ENCODE measurements around the gene ALK.
A peak's percentile ranks its signal among the peaks of the same experiment; 100 is the strongest.

Gene ALK

DNA sequence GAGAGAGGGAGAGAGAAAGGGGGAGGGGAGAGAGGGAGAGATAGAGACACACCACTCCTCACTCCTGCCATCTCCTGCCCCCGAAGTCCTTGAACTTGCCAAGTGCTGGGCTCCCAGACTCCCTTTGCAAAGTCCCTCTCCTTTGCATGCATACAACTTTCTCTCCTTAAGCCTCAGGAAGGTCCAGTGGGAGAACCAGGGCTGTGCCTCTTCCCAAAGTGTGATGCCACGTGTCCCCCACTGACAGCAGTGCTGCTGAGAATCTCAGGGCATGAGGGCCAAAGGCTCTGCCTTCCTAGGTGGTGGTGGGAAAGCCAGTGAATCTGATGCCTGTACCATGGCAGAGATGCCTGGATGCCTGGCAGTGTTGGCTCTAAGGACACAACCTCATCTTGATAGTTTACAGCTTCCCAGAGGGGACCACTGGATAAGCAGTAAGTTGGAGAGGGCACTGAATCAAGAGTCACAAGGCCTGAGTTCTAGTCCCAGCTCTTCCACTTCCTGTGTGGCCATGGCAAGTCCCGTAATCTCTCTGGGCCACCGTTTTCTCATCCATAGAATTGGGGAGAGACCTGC is 702.7 kb downstream of the ALK start:
- no peak for DNase-seq (ENCODE audit: extremely low read depth in 1 of 2, low read depth in 1 of 2)

- no peak for DNase-seq (ENCODE audit: extremely low read depth in 1 of 2, low read depth in 1 of 2)
These were observed 703.3 kb downstream of the ALK start for GRCh38 chr2:29218071-29218470.

DNA sequence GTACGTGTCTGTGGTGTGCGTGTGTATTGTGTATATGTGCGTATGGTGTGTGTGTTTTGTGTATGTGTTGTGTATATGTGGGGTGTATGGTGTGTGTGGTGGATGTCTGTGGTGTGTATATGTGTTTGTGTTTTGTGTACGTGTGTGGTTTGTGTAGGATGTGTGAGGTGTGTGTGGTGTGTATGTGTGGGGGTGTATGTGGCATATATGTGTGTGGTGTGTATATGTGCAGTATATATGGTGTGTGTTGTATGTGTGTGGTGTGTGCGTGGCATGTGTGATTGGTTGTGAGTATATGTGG is 704.8 kb downstream of the ALK start:
- no peak for DNase-seq (ENCODE audit: extremely low read depth in 1 of 2, low read depth in 1 of 2)

- no peak for DNase-seq (ENCODE audit: extremely low read depth in 1 of 2, low read depth in 1 of 2)
These were observed 705.4 kb downstream of the ALK start for GRCh38 chr2:29215739-29216608.

DNA sequence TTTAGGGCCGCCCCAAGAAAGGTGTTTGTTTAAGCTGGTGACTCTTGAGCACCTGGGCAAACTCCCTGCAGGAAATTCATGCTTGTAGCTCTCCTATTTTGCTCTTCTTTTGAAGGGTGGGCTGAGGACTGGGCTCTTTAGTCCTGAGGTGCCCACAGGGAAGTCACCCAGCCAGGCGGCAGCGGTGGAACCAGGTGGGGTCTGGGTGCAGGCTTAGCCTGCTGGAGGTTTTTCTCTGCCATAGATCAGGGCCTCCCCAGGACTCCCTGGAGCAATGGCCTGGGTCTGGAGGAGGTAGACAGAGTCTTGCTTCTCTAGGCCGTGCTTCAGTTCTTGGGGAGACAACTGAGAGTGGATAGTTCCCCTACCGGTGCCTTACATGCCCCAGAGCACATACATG is 706.3 kb downstream of the ALK start:
- no peak for DNase-seq (ENCODE audit: extremely low read depth in 1 of 2, low read depth in 1 of 2)

DNA sequence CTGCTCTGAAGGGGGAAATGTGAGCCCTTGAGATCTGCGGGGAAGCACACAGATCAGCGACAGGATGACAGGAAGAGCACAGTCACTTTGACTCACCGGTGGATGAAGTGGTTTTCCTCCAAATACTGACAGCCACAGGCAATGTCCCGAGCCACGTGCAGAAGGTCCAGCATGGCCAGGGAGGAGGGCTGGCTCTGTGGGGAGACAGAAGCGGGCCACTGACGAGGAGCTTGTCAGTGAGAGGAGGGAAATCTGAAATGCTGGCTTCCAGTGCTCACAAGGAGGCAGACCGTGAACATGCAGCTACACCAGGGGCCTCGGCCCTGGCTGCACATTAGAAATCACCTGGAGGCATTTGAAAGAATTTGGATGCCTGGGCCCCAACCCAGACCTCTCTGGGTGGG is 707.5 kb downstream of the ALK start:
- DNase-seq (ENCODE audit: extremely low read depth in 1 of 2, low read depth in 1 of 2), result no peak

DNA sequence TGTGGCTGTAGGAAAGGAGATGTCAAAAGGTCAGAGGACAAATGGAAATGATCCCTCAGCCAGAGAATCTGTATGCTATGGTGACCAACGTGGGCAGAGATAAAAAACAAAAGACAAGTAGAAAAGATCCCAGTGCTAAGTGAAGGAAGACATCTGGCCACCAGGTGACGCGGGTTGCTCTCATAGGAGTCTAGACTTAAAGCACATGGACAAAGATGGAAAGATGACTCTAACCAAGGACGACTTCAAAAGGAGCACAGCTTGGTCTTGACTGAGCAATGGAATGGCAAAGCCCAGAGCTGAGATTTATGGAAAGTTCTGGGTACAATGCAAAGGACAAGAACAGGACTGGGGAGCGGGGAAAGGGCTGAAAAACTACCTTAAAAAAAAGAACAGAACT is 709.4 kb downstream of the ALK start:
- DNase-seq (ENCODE audit: extremely low read depth in 1 of 2, low read depth in 1 of 2), result no peak

DNA sequence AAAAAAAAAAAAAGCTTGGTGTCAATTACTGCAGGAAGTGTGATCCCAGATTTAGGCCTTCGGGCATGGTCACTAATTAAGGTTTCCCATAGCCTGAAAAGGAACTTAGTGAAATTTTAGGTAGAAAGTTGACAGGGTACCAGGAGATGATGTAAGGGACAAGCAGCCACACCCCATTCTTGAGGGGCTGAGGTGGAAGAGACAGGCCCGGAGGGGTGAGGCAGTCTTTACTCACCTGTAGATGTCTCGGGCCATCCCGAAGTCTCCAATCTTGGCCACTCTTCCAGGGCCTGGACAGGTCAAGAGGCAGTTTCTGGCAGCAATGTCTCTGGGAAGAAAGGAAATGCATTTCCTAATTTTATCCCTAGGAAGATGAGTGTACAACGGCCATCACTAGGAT is 711.8 kb downstream of the ALK start:
- no peak for DNase-seq (ENCODE audit: extremely low read depth in 1 of 2, low read depth in 1 of 2)

DNA sequence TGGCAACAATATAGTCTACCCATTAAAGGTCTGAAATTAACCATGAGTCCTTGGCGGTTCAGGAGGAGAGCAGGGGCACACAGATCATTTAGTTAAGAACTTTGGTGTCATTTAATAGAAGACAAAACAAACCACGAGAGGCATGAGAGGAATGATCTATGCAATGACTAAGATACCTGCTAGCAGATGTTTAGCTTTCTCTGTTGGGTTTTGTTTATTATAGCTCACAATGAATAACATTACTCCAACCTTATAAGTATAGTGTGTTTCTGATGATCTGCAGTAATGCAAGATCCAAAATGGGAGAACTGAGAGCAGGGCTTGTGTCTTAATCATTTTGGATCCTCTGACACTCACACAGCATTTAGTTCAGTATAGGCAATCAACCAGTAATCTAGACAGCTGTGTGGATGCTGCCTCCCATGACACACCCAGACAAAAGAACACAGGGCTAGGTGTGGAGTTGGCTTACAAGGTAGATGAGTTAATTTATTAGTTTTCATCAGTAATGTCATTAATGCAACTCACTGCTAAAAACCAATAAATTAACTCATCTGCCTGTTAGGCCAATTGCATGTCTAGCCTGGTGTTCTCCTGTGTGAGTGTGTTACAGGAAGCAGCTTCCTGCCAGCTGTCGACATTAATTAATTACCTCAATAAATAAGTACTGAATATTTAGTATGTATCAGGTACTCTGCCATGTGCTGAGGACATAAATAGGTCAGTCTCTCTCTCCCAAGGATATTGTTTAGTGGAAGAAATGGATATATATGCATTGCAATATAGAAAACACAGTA is 713.8 kb downstream of the ALK start:
- DNase-seq (ENCODE audit: extremely low read depth in 1 of 2, low read depth in 1 of 2), result no peak

GRCh38 chr2:29206941-29207340 is 714.4 kb downstream of the ALK start:
- DNase-seq (ENCODE audit: extremely low read depth in 1 of 2, low read depth in 1 of 2), result no peak

DNA sequence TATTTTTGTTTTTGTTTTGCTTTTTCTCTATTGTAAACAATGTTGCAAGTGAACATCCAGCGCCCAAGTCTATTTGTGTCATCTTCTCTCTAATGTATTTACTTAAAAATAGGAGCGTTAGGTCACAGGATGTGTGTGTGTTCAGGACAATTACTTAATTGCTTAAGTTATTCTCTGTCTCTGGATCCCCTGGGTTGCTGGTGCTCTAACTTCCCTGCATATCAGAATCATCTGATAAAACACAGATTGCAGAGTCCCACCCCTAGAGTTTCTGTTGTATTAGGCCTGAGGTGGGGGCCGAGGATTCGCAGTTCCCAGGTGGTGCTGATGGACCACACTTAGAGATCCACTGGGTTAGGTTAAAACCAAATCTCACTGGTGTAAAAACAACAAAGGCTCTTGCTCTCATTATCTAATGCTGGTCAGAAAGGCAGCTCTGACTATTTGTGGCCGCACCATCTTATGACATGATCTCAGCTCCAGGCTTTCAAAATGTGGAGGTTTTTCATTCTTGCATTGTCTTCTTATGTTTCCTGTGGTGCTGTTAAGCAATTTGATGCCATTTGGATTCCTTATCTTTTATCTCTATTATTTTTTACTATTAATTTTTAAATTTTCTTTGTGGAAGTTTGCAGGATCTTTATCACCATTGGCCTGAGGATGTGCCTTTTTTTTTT is 718.4 kb downstream of the ALK start:
- no peak for DNase-seq (ENCODE audit: extremely low read depth in 1 of 2, low read depth in 1 of 2)

GRCh38 chr2:29201979-29202378 is 719.4 kb downstream of the ALK start:
- no peak for DNase-seq (ENCODE audit: extremely low read depth in 1 of 2, low read depth in 1 of 2)

DNA sequence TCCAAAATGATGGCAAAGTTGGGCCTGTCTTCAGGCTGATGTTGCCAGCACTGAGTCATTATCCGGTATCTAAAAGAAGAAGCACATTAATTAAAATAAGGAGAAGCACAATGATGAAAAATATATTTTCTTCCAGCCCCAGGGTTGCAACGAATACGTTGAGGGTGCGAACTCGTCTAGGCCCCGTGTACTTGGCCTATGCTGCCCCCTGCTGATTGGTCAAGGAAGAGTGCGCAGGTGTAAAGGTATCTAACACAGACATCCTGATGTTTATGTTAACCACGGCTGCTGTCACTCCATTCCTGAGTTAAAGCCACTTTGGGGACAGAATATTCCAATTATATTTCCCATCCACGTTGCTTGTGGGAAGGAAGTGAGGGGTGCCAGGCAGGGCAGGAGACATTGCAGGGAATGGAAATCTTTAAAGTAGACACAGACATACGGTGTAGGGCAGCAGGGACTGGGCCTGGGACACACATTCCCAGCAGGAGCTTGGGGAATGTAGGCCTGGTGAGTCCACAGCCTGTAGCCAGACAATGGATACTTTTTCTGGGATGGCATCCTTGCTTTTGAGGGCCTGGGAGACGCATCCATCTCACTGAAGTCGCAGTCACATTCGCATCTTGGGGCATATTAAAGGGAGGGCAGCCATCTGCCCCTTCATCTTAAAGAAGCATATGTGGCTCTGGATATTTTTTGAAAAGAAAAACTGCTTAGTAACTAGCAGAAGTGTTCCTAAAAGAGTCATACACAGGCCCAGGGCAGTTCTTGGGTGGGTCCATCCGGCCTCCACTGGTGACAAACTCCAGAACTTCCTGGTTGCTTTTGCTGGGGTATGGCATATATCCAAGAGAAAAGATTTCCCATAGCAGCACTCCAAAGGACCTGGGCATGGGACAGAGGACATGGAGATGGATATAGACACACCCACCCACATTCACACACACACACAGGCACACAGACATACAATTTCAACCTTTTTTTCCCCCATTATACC is 724.3 kb downstream of the ALK start:
- peak; percentile 23 to 62 for DNase-seq (ENCODE audit: extremely low read depth in 1 of 2, low read depth in 1 of 2)

GRCh38 chr2:29195796-29196195 is 725.6 kb downstream of the ALK start:
- no peak for DNase-seq (ENCODE audit: extremely low read depth in 1 of 2, low read depth in 1 of 2)

- no peak for DNase-seq (ENCODE audit: extremely low read depth in 1 of 2, low read depth in 1 of 2)
These were observed 727.7 kb downstream of the ALK start for GRCh38 chr2:29193681-29194080.

- DNase-seq (ENCODE audit: extremely low read depth in 1 of 2, low read depth in 1 of 2), result no peak
These were observed 728.3 kb downstream of the ALK start for GRCh38 chr2:29193111-29193510.

- DNase-seq (ENCODE audit: extremely low read depth in 1 of 2, low read depth in 1 of 2), result no peak
These were observed 728.9 kb downstream of the ALK start for GRCh38 chr2:29192526-29192925.

DNA sequence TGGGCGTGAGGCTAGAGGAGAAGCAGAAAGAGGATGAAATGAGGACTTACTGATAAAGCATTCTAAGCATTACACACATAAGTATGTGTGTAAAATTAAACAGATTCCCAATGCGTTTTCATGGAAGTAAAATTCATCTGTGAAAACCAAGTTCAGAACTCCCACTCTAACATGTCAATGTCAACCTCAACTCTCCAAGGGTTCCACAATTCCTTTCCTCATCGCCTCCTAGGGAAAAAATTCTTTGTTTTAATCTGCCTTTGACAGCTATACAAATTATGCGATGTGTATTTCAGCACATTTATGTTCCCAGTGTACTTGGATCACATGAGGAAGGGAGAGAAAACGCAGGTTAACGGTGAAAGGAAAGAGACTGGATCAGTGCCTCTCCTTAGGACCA is 729.6 kb downstream of the ALK start:
- no peak for DNase-seq (ENCODE audit: extremely low read depth in 1 of 2, low read depth in 1 of 2)

GRCh38 chr2:29189052-29189451 is 732.3 kb downstream of the ALK start:
- no peak for DNase-seq (ENCODE audit: extremely low read depth in 1 of 2, low read depth in 1 of 2)

DNA sequence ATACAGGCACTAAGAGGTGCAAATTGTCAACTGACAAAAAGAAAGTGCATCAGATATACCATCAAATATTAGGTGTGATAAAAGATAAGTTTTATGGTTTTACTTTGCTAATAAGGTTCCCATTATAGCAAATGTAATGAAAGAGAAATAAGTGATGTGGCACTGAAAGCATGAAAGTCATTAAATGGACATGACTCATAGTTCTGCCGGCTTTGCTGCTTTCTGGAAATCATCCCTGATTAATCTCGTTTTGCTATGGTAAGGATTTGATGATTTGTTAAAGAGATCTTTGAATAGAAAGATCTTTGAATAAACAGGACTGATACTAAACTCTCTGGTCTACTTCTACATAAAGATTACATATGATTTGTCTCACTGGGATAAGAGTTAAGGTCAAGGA is 733.5 kb downstream of the ALK start:
- DNase-seq (ENCODE audit: extremely low read depth in 1 of 2, low read depth in 1 of 2), result no peak

Measured in stimulated activated CD8-positive, alpha-beta memory T cell treated with anti-CD3 and anti-CD28 coated beads, Interleukin-7, amount 100 ng/mL, for 48 hours (primary cell).